Upper lobe of right lung (tissue), 1 donor: Measurements from ENCODE around the gene MYO18B. TPM values are rescaled to one million over a fixed set of nuclear protein-coding genes. Genes with fewer than 3 reads are reported as not detected.

ENCODE experiments used
- ATAC-seq: fragments of 200-7000 bp; cut with Tn5 transposase; one replicate; pipeline ENCODE4 v1.9.1; 2020; ENCODE audit warnings: mild to moderate bottlenecking, moderate library complexity
- DNase-seq: peaks from one replicate; pipeline ENCODE4 v3.0.0-alpha.2; 2020
- H3K27ac ChIP-seq: fragments of 200-600 bp; one replicate; pipeline ENCODE4 v1.8.0; 2022
- H3K27me3 ChIP-seq: fragments of 200-600 bp; one replicate; pipeline ENCODE4 v1.8.0; 2022; ENCODE audit warnings: mild to moderate bottlenecking
- H3K36me3 ChIP-seq: fragments of 200-600 bp; one replicate; pipeline ENCODE4 v1.8.0; 2022
- H3K4me1 ChIP-seq: fragments of 200-600 bp; one replicate; pipeline ENCODE4 v1.8.0; 2022
- H3K4me3 ChIP-seq: fragments of 200-600 bp; one replicate; pipeline ENCODE4 v1.8.0; 2022; ENCODE audit warnings: mild to moderate bottlenecking
- H3K9me3 ChIP-seq: fragments of 200-600 bp; one replicate; pipeline ENCODE4 v1.8.0; 2022
- intact Hi-C: fragments of 100-400 bp; cut with DNase I; formaldehyde crosslinking; loops from one replicate; pipeline ENCODE4 v1.11.0; 2022
- total RNA-seq: library from RNA; stranded (reverse); fragmentation: NEBNext Ultra II Directional; extraction: Animal tissue kit (Norgen Biotek cat#: 25700); gene quantifications from one replicate; pipeline ENCODE4 v1.2.1, GENCODE V29; 2021
- TF ChIP-seq, protein P1 (sequence below): fragments of 200-600 bp; IDR thresholded peaks from one replicate; pipeline ENCODE4 v1.8.0; 2022; ENCODE audit warnings: antibody characterized with exemption
- donor health status: DM: no; HTN: yes; CAD: no; lungs with severe emphysema.

The MYO18B gene
- total RNA-seq, 1 donor from 2014 or later = 0.14 TPM

GRCh38 chr22:25928038-25928437 is 186.1 kb downstream of the MYO18B start:
- intact Hi-C loops = no loop called here
- H3K9me3 ChIP-seq = no peaks in the 10 kb centered on the region
- ATAC-seq = no peak

GRCh38 chr22:25929321-25929878 is 187.4 kb downstream of the MYO18B start:
- Histone ChIP-seq H3K36me3 (no peaks in the 10 kb centered on the region), H3K9me3 (no peaks in the 10 kb centered on the region), H3K27ac (no peak overlapping the region), H3K4me1 (no peaks in the 10 kb centered on the region), H3K27me3 (peaks cover 10% of the 10 kb centered on the region), H3K4me3 (no peak overlapping the region)
- no peak for ATAC-seq
- intact Hi-C loops = no loop called here
- TF ChIP-seq, protein P1, sequence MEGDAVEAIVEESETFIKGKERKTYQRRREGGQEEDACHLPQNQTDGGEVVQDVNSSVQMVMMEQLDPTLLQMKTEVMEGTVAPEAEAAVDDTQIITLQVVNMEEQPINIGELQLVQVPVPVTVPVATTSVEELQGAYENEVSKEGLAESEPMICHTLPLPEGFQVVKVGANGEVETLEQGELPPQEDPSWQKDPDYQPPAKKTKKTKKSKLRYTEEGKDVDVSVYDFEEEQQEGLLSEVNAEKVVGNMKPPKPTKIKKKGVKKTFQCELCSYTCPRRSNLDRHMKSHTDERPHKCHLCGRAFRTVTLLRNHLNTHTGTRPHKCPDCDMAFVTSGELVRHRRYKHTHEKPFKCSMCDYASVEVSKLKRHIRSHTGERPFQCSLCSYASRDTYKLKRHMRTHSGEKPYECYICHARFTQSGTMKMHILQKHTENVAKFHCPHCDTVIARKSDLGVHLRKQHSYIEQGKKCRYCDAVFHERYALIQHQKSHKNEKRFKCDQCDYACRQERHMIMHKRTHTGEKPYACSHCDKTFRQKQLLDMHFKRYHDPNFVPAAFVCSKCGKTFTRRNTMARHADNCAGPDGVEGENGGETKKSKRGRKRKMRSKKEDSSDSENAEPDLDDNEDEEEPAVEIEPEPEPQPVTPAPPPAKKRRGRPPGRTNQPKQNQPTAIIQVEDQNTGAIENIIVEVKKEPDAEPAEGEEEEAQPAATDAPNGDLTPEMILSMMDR = no peak
- no peak for DNase-seq

More at GRCh38 chr22:25928038-25928437, 186.1 kb downstream of the MYO18B start:
- Histone ChIP-seq H3K27ac (no peak overlapping the region), H3K27me3 (peaks cover 16% of the 10 kb centered on the region), H3K4me3 (no peak overlapping the region), H3K4me1 (no peaks in the 10 kb centered on the region), H3K36me3 (no peaks in the 10 kb centered on the region)
- TF ChIP-seq, protein P1 = no peak
- no peak for DNase-seq

- intact Hi-C loops = no loop called here
- H3K4me3 ChIP-seq = no peak overlapping the region
Observed at GRCh38 chr22:25930083-25930482, 188.1 kb downstream of the MYO18B start.

DNA sequence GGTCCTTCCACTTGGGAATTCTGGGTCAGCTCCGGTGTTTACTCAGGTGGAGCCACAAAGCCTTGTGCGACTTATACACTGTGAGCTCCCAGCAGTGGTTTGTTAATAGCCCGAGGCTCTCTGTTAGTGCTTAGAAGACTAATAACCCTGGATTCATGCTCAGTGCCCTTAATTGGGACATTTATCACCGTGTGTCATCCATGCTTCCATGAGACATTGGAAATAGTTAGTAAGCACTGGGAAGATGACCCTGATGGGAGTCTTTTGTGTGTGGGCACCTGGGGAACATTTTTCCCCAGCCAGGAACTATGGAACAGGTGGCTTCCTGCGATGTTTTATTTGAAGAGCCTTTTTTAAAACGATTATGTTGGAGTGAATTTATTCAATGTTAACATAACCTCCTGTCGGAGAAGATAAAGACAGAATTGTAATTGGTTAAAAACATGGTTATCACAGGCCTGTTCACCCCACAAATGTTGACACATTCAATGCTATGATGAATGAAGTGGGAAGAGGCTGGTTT is 188.9 kb downstream of the MYO18B start:
- Histone ChIP-seq H3K4me3 (no peak overlapping the region), H3K27ac (no peak overlapping the region), H3K36me3 (no peaks in the 10 kb centered on the region), H3K9me3 (no peaks in the 10 kb centered on the region), H3K4me1 (no peaks in the 10 kb centered on the region), H3K27me3 (peaks cover 8% of the 10 kb centered on the region)
- no peak for DNase-seq
- no peak for ATAC-seq
- TF ChIP-seq, protein P1 = no peak
- intact Hi-C loops = no loop called here

More at GRCh38 chr22:25930083-25930482, 188.1 kb downstream of the MYO18B start:
- Histone ChIP-seq H3K27me3 (peaks cover 8% of the 10 kb centered on the region), H3K9me3 (no peaks in the 10 kb centered on the region), H3K36me3 (no peaks in the 10 kb centered on the region), H3K4me1 (no peaks in the 10 kb centered on the region), H3K27ac (no peak overlapping the region)
- TF ChIP-seq, protein P1 = no peak
- no peak for DNase-seq
- no peak for ATAC-seq

DNA sequence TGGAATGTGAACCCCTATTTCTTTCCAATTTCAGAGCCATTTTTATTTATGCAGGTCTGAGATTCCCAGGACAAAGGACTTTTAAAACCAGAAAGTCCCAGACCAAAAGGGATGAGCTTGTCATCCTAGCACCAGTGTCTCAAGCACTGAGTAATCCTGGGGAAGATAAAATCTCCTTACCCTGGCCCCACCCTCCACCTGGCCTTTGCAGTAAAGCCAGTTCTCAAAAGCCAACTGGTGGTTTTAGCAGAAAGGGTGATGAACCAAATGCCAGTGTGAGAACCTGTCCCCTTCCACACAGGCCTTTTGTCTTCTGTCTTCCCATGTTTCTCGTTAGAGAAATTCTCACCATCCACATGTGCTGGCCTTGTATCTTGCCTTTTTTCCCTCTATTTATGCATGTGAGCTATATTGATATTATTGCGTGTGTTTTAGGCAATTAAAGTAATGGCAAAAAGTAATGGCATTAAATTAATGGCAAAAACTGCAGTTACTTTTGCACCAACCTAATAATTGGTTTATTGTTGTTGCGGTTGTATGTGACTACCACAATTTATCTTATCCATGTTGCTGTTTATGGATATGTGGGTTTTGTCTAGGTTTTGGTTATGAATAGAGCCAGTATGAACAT is 191.3 kb downstream of the MYO18B start:
- Histone ChIP-seq H3K4me1 (no peaks in the 10 kb centered on the region), H3K27ac (no peak overlapping the region), H3K9me3 (no peaks in the 10 kb centered on the region), H3K4me3 (no peak overlapping the region), H3K27me3 (peaks cover 8% of the 10 kb centered on the region), H3K36me3 (no peaks in the 10 kb centered on the region)
- ATAC-seq = no peak
- no peak for DNase-seq
- intact Hi-C loops = no loop called here
- TF ChIP-seq, protein P1 = no peak
